PC-9 (cell line): ENCODE data around the gene MACROD2.

Experiments used
- CTCF ChIP-seq: fragments of 200-600 bp; sonication (generic); conservative IDR thresholded peaks from 2 replicates; pipeline ENCODE4 v1.6.1; 2017; ENCODE audit warnings: mixed run types, antibody characterized with exemption, mild to moderate bottlenecking, moderate library complexity
- EZH2 ChIP-seq: fragments of 200-600 bp; sonication (generic); IDR thresholded peaks from 2 replicates; pipeline ENCODE4 v1.8.0; 2017; ENCODE audit warnings: antibody characterized with exemption, low read depth

GRCh38 chr20:15011631-15012030 is 1016.3 kb downstream of the MACROD2 start:
- no peak for TF ChIP-seq CTCF
- TF ChIP-seq EZH2, result no peak
